HG02763 (cell line): ENCODE data around the gene WDR93.

Source experiments
- ATAC-seq: cut with Tn5 transposase; IDR thresholded peaks from one replicate; pipeline ENCODE4 v1.9.1; 2021; ENCODE audit warnings: mild to moderate bottlenecking, moderate library complexity; ENCODE audit not compliant: unreplicated experiment

The WDR93 gene

GRCh38 chr15:89662893-89663626 is 27.6 kb upstream of the WDR93 start:
- no peak for ATAC-seq

DNA sequence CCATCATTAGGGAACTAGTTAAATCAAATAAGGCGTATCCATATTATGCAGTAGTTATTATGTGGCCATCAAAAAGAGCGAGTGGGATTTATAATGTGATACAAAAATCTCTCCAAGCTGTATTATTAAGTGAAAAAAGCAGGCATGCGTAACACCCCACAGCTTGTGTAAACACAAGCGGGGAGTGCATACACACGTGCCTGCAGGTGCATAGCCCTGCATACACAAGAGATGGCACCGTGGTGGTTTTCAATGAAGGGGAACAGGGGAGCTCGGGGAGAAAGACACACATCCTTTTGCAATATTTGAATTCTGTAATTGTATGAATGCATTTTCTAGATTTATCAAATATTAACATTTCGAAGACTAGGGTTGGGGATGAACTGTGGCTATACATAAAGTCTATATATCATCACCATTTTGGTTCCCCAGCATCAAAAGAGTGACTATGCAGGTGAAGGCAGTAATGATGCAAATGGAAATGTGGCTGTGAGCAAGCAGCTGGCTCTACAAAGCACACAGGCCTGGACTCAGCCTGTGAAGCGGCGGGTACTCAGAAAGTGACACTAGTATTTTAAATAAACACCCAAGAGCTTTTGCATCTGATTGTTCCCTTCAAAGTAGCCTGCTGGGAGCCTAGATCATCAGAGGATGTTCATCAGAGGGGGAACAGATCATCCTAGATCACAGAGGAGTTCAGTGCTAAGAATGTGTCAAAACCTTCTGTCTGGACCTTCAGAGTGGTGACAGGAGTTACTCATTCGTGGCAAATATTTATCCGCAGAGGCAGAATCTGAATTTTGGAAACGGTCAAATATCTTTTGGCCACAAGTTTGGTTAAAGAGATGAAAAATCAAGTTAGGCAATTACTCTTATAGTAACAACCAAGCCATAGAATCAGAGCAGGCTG is 25.9 kb upstream of the WDR93 start:
- no peak for ATAC-seq

DNA sequence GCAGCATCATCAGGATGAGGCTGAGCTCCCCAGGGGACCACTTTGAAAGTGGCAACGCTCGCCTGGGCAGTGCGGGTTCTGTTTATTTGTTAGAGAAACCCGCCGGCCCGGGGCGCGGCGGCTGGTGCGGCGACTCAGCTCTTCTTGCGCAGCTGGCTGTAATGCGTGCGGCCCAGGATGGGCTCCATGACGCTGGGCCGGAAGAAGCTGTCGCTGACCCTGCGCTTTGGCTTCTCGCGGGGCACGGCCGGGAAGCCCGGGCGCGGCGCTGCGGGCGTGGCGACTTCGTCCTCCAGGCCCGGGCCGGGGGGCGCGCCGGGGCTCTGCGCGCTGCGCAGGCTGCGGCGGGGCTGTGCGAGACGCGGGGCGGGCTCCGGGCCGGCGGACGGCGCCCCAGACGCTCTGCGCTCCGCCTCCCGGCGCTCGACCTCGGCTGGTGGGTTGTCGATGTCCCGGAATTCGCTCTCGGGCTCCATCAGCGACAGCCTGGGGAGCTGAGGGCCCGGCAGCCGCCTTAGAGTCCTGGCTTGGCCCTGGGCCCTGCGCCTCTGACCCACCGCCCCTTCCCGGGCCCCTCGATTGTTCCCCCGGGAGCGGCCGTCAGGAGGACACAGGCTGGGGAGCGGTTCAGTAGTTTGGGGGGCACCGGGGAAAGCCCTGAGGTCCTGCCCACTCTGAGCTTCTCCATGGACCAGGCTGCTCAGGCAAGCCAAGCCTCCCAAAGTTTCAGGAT is 25.0 kb upstream of the WDR93 start:
- no peak for ATAC-seq

DNA sequence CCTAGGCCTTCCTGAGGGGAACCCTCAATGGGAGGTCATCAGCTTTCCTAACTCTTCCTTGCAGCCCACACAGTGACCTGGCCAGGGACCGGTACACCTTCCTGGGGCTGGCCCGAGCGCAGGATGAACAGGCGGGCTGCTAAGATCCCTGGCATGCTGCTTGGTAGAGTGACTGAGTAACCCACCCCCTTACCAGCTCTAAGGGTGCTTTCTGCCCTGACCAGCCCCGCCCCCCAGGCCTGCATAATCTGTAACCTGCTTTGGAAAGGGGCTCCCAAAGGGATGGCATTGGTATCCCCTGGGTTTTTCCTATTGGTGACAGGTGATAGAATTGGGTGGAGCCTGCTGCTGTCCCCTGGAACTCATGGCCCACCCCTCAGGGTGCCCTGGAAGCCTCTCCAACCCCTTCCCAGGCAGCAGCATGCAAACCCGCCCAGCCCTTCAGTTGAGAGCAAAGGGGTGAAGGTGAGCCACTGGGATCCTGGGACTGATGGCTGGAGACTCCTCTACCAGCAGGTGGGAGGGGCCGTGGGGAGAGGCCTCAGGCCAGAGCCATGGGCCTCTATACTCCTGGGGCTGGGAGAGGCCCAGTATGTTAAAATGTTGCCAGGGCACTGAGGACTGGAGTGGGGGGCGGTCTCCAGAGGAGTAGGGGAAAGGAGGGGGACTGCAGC is 24.3 kb upstream of the WDR93 start:
- no peak for ATAC-seq

- no peak for ATAC-seq
These were observed 23.5 kb upstream of the WDR93 start for GRCh38 chr15:89666858-89667705.

GRCh38 chr15:89667706-89667960 is 23.0 kb upstream of the WDR93 start:
- no peak for ATAC-seq

DNA sequence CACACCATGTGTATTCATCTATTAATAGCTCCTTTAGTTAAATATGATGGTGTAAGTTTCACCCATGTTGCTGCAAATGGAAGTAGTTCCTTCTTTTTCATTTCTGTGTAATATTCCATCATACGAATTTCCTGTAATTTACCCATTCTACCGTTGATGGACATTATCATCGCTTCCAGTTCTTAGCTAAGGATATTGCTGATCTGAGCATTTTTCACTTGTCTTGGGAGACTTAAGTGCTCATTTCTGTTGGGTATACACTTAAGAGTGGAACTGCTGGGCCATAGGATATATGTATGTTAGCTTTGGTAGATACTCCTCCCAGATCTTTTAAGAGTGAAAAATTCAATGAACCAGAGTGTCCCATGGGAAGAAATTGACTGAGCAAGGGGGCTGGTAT is 22.4 kb upstream of the WDR93 start:
- ATAC-seq, result no peak

GRCh38 chr15:89669309-89669865 is 21.2 kb upstream of the WDR93 start:
- ATAC-seq, result no peak

- no peak for ATAC-seq
These were observed 20.7 kb upstream of the WDR93 start for GRCh38 chr15:89669941-89670340.

- no peak for ATAC-seq
These were observed 19.5 kb upstream of the WDR93 start for GRCh38 chr15:89670971-89671560.

DNA sequence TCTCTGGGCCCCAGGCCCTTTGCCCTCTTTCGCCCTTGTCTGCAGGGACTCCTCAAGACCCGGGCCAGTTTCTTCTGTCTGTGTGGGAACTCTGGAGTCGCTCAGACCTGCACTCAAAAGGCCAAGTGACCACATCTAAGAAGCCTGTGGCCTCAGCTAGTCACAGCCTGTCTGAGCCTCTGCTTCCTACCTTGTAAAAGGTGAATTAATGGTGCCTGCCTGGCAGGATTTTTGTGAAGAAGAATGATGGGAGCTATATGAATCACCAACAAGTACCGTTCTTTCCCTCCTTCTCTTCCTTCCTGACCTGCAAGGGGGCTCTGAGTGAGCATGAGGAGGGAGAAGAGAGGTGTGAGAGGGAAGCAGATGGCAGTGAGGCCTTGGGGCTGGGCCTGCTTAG is 18.9 kb upstream of the WDR93 start:
- ATAC-seq, result no peak

- ATAC-seq, result no peak
These were observed 18.1 kb upstream of the WDR93 start for GRCh38 chr15:89672221-89673164.

DNA sequence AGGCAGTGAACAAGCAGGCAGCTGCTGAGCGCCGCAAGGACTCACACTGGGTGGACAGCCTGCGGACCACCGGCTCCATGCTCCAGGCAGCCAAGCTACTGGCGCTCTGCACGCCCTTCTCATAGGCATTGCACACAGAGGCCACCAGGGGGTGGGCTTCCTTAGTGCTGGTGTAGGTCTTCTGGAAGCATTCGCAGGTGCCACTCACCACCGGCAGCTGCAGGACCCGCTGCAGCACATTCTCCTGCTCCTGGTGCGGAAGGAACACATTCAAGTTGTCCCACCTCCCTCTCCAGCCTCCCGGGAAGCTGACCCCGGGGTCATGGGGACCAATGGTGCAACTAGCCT is 17.5 kb upstream of the WDR93 start:
- ATAC-seq, result no peak

- ATAC-seq, result no peak
These were observed 16.1 kb upstream of the WDR93 start for GRCh38 chr15:89674526-89674925.

GRCh38 chr15:89675606-89676005 is 15.0 kb upstream of the WDR93 start:
- ATAC-seq, result no peak

DNA sequence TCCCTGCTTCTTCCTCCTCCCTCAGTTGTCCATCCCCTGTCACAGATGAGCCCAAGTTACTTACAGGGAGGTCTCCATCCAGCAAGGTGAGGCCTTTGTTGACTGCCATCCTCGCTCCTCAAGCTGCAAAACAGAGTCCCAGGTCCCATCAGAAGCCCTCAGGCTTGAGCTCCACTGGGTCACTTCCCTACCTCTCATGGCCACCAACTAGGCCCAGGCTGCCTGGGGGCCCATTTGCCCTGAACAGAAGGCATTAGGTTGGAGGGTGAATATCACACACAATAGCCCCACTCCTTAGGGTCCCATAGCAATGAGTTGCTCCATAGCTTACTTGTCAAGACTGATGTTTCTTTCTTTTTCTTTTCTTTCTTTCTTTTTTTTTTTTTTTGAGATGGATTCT is 13.2 kb upstream of the WDR93 start:
- ATAC-seq, result no peak

- no peak for ATAC-seq
These were observed 11.4 kb upstream of the WDR93 start, which contains the start of gene PLIN1 for GRCh38 chr15:89679212-89679611. TSS of gene PLIN1 (minus strand) at chr15:89679367. CDS start at chr15:89677489, 1,878 bp downstream.

- ATAC-seq, result no peak
These were observed 10.2 kb upstream of the WDR93 start for GRCh38 chr15:89680282-89680873.
